ENCODE data around the gene DMC1. TPM values are rescaled to one million over a fixed set of nuclear protein-coding genes. Genes with fewer than 3 reads are reported as not detected.

The DMC1 gene
- total RNA-seq, 1 experiment from 2014 or later = 3.2 TPM

- ATAC-seq = peak; percentile 67
- Histone ChIP-seq H3K27me3 (ENCODE audit: control insufficient read depth, insufficient read depth, low read length) (no peaks in the 10 kb centered on the region), H3K9me3 (ENCODE audit: control insufficient read depth, insufficient read depth, low read depth, low read length) (no peaks in the 10 kb centered on the region), H3K27ac (ENCODE audit: low read length) (peak overlapping the region; percentile 98), H3K4me3 (ENCODE audit: low read depth in 2 of 2, low read length in 2 of 2) (peak overlapping the region; percentile 74 to 83), H3K36me3 (ENCODE audit: control insufficient read depth, insufficient read depth, low read length) (peaks cover 27% of the 10 kb centered on the region), H3K4me1 (ENCODE audit: control insufficient read depth, insufficient read depth, low read length) (peaks cover 8% of the 10 kb centered on the region; the same call in 1 of the 2 replicates)
- CTCF ChIA-PET = no interaction called here
- TF ChIP-seq POLR2AphosphoS5 (IDR thresholded peaks at IDR 0.05; ENCODE audit: low read depth, low read length) = no peak; the same call in 1 of the 2 replicates
- TF ChIP-seq TCF7L2 (IDR thresholded peaks at IDR 0.05; ENCODE audit: low read depth, low read length) = no peak
- no peak for TF ChIP-seq REST (IDR thresholded peaks at IDR 0.05; ENCODE audit: insufficient read depth in 1 of 2, low read depth in 2 of 2, low read length in 1 of 2)
- no peak for TF ChIP-seq SIN3A (IDR thresholded peaks at IDR 0.05; ENCODE audit: borderline replicate concordance, insufficient read depth, low read depth, low read length)
- TF ChIP-seq CTCF (IDR thresholded peaks at IDR 0.05) = no peak
- intact Hi-C loops (cut with micrococcal nuclease; ENCODE audit: unreplicated experiment) = no loop called here
- no peak for DNase-seq (ENCODE audit: low read depth, low spot score)
- BruUV-seq (replicated peaks) = no TSS peak
- in situ Hi-C loops (cut with HindIII; ENCODE audit: low pct_unique_long_range_greater_than_20kb, low sequenced_read_pairs) = no loop called here
- POLR2A ChIA-PET = no interaction called here
Measured at GRCh38 chr22:38505541-38506117, 64.4 kb downstream of the DMC1 start.

GRCh38 chr22:38504731-38505540, 65.0 kb downstream of the DMC1 start:
- peak overlapping the region; percentile 98 for H3K27ac ChIP-seq (ENCODE audit: low read length)
- BruUV-seq (replicated peaks) = no TSS peak
- TF ChIP-seq SIN3A (IDR thresholded peaks at IDR 0.05; ENCODE audit: borderline replicate concordance, insufficient read depth, low read depth, low read length) (no peak), REST (IDR thresholded peaks at IDR 0.05; ENCODE audit: insufficient read depth in 1 of 2, low read depth in 2 of 2, low read length in 1 of 2) (no peak), CTCF (IDR thresholded peaks at IDR 0.05) (no peak), POLR2AphosphoS5 (IDR thresholded peaks at IDR 0.05; ENCODE audit: low read depth, low read length) (no peak), TCF7L2 (IDR thresholded peaks at IDR 0.05; ENCODE audit: low read depth, low read length) (no peak)
- peaks cover 8% of the 10 kb centered on the region; the same call in 1 of the 2 replicates for H3K4me1 ChIP-seq (ENCODE audit: control insufficient read depth, insufficient read depth, low read length)
- CTCF ChIA-PET = no interaction called here
- no peaks in the 10 kb centered on the region for H3K9me3 ChIP-seq (ENCODE audit: control insufficient read depth, insufficient read depth, low read depth, low read length)
- H3K27me3 ChIP-seq (ENCODE audit: control insufficient read depth, insufficient read depth, low read length) = no peaks in the 10 kb centered on the region
- POLR2A ChIA-PET = no interaction called here
- in situ Hi-C loops (cut with HindIII; ENCODE audit: low pct_unique_long_range_greater_than_20kb, low sequenced_read_pairs) (no loop called here), intact Hi-C loops (cut with micrococcal nuclease; ENCODE audit: unreplicated experiment) (no loop called here)
- DNase-seq (ENCODE audit: low read depth, low spot score) (no peak), ATAC-seq (no peak)
- H3K4me3 ChIP-seq (ENCODE audit: low read depth in 2 of 2, low read length in 2 of 2) = peak overlapping the region; percentile 74 to 83
- peaks cover 30% of the 10 kb centered on the region for H3K36me3 ChIP-seq (ENCODE audit: control insufficient read depth, insufficient read depth, low read length)
